GM12878 (cell line): ENCODE data around the gene CREB3L4. TPM values are rescaled to one million over a fixed set of nuclear protein-coding genes. Genes with fewer than 3 reads are reported as not detected.

Experiments
- BACH1 ChIP-seq: fragments of 450-650 bp; IDR thresholded peaks from 2 replicates; pipeline ENCODE4 v1.6.1; 2017; ENCODE audit warnings: mild to moderate bottlenecking, borderline replicate concordance
- BMI1 ChIP-seq: fragments of 450-650 bp; IDR thresholded peaks from 2 replicates; pipeline ENCODE4 v1.6.1; 2016; ENCODE audit warnings: mild to moderate bottlenecking, moderate library complexity, borderline replicate concordance
- CREB1 ChIP-seq: IDR thresholded peaks from 2 replicates; pipeline ENCODE4 v1.6.1; 2012; ENCODE audit warnings: low read depth, mild to moderate bottlenecking, inconsistent platforms
- CREM ChIP-seq: IDR thresholded peaks from 2 replicates; pipeline ENCODE4 v1.6.1; 2014; ENCODE audit warnings: antibody characterized with exemption, low read depth
- KLF5 ChIP-seq: fragments of 450-650 bp; IDR thresholded peaks from 2 replicates; pipeline ENCODE4 v1.6.1; 2014; ENCODE audit warnings: mild to moderate bottlenecking; ENCODE audit not compliant: partially characterized antibody
- MEF2A ChIP-seq: IDR thresholded peaks from 2 replicates; pipeline ENCODE4 v1.6.1; 2011; ENCODE audit warnings: low read depth, mild to moderate bottlenecking, low read length, moderate library complexity; ENCODE audit not compliant: insufficient read depth
- MYC ChIP-seq: IDR thresholded peaks from 2 replicates; pipeline ENCODE4 v1.6.1; 2011; ENCODE audit warnings: mild to moderate bottlenecking, low read length, moderate library complexity, inconsistent platforms; ENCODE audit not compliant: insufficient read depth, insufficient replicate concordance, insufficient read length, severe bottlenecking
- NFYB ChIP-seq: IDR thresholded peaks from 2 replicates; pipeline ENCODE4 v1.6.1; 2011; ENCODE audit warnings: low read depth, mild to moderate bottlenecking, low read length, improper control_type of control experiment, moderate library complexity; ENCODE audit not compliant: insufficient read depth
- NR2C1 ChIP-seq: fragments of 450-650 bp; IDR thresholded peaks from 2 replicates; pipeline ENCODE4 v1.6.1; 2017; ENCODE audit warnings: antibody characterized with exemption, mild to moderate bottlenecking, moderate library complexity
- POLR2AphosphoS5 ChIP-seq: IDR thresholded peaks from 2 replicates; pipeline ENCODE4 v1.6.1; 2011; ENCODE audit warnings: mild to moderate bottlenecking, low read length, inconsistent platforms
- RELA ChIP-seq: fragments of 450-650 bp; IDR thresholded peaks from 2 replicates; pipeline ENCODE4 v1.8.0; 2014; ENCODE audit warnings: borderline replicate concordance; ENCODE audit not compliant: partially characterized antibody
- SPI1 ChIP-seq: IDR thresholded peaks from 2 replicates; pipeline ENCODE4 v1.6.1; 2011; ENCODE audit warnings: low read depth, mild to moderate bottlenecking, low read length, moderate library complexity, borderline replicate concordance; ENCODE audit not compliant: insufficient read depth
- STAT1 ChIP-seq: fragments of 450-650 bp; conservative IDR thresholded peaks from 2 replicates; pipeline ENCODE4 v1.6.1; 2014; ENCODE audit warnings: antibody characterized with exemption, mild to moderate bottlenecking
- SUPT20H ChIP-seq: IDR thresholded peaks from 2 replicates; pipeline ENCODE4 v1.6.1; 2011; ENCODE audit warnings: low read depth, mild to moderate bottlenecking, low read length, moderate library complexity, borderline replicate concordance; ENCODE audit not compliant: control insufficient read depth
- TAF1 ChIP-seq: IDR thresholded peaks from 2 replicates; pipeline ENCODE4 v1.6.1; 2011; ENCODE audit warnings: mild to moderate bottlenecking, low read depth, low read length, borderline replicate concordance
- TCF12 ChIP-seq: IDR thresholded peaks from 2 replicates; pipeline ENCODE4 v1.6.1; 2011; ENCODE audit warnings: low read depth, mild to moderate bottlenecking, low read length
- WRNIP1 ChIP-seq: IDR thresholded peaks from 2 replicates; pipeline ENCODE4 v1.6.1; 2011; ENCODE audit warnings: low read depth, low read length, improper control_type of control experiment, borderline replicate concordance
- ZBED1 ChIP-seq: IDR thresholded peaks from 2 replicates; pipeline ENCODE4 v1.6.1; 2016; ENCODE audit warnings: borderline replicate concordance
- ZNF207 ChIP-seq: fragments of 450-650 bp; IDR thresholded peaks from 2 replicates; pipeline ENCODE4 v1.6.1; 2014; ENCODE audit warnings: antibody characterized with exemption, mild to moderate bottlenecking, borderline replicate concordance
- polyA plus RNA-seq, 11 experiments: library from polyadenylated mRNA; depleted of rRNA in 4 of 11; unstranded in 6 of 11; stranded (reverse) in 5 of 11; fragments of >200 nt; fragmentation: Nextera tagmentation in 4 of 11; fragmentation: Illumina TruSeq in 1 of 11; extraction: Ambion mirVana in 4 of 11; extraction: Trizol in 1 of 11; gene quantifications; 1 replicate in 1 of 11; 2 replicates in 10 of 11; pipeline versions ENCODE4 v1.2.1 to v1.2.3, GENCODE V29; 2011 to 2016; ENCODE audit warnings: inconsistent platforms in 2 of 11, missing spikeins in 2 of 11, low read depth in 1 of 11
- total RNA-seq, 4 experiments: library from RNA; depleted of rRNA in 3 of 4; stranded (reverse); fragments of >200 nt in 3 of 4; fragmentation: Illumina TruSeq in 1 of 4; extraction: Trizol in 1 of 4; gene quantifications; 2 replicates each; pipeline versions ENCODE4 v1.2.1 to v1.2.3, GENCODE V29; 2013 to 2021
- TF ChIP-seq, protein P1 (sequence below): fragments of 150-350 bp; IDR thresholded peaks from 2 replicates; pipeline ENCODE4 v1.6.1; 2016; ENCODE audit warnings: low read depth, low read length
- TF ChIP-seq, protein P2 (sequence below), 3 experiments: IDR thresholded peaks in 2 of 3; conservative IDR thresholded peaks in 1 of 3; 2 replicates each; pipeline ENCODE4 v1.5.1; 2011; ENCODE audit warnings: low read depth in 3 of 3, low read length in 3 of 3, mild to moderate bottlenecking in 3 of 3, control low read depth in 2 of 3, moderate library complexity in 2 of 3, inconsistent platforms in 1 of 3, mixed read lengths in 1 of 3; ENCODE audit not compliant: control insufficient read depth in 2 of 3, insufficient read depth in 1 of 3; ENCODE audit errors: extremely low read depth in 1 of 3
- TF ChIP-seq, protein P3 (sequence below): fragments of 150-350 bp; IDR thresholded peaks from 2 replicates; pipeline ENCODE4 v1.6.1; 2014; ENCODE audit warnings: mild to moderate bottlenecking, low read depth, low read length

The CREB3L4 gene
- total and polyA plus RNA-seq, 10 of the 15 experiments (the other 5 are each of a cell fraction or from before 2014, with no cell fraction given) = 9.7 to 14.0 (median 12.1) TPM

DNA sequence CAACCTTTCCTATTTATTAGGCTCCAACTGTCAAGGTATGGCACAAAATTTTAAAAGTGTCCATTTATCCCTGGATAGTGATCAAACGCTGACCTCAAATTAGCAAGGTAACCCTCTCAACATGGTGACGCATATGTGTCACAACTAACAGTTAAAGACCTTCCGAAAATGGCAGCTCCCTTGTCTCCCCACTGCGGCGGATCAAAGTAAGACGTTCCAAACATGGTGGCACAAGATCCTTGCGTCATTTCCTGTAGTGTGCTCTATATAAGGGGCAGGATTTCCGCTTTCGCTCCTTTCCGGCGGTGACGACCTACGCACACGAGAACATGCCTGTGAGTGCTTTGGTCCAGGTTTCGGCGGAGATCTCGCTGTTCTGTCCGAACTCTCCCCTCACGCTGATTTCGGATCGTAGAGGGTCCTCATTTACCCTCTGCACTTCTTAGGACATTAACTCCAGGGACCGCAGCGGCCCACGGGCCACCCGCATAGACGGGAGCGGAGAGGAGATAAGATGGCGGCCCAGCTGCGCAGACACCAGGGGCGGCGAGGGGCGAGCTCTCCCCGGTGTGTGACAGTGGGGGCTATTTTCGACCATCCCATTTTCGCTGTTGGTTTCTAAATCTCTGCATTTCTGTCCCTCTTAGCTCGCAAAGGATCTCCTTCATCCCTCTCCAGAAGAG, 22.9 kb downstream of the CREB3L4 start, which contains the start of gene RPS27 (continued):
- TF ChIP-seq ZNF207 = peak; percentile 75; the same call in 1 of the 2 replicates
- no peak; the same call in 1 of the 2 replicates for TF ChIP-seq STAT1
- peak; percentile 39 for TF ChIP-seq RELA
- TF ChIP-seq ZBED1 = peak; percentile 94
- TF ChIP-seq BMI1 = no peak
- TF ChIP-seq SUPT20H = no peak
- TF ChIP-seq KLF5 = peak; percentile 81
- TF ChIP-seq, protein P1, sequence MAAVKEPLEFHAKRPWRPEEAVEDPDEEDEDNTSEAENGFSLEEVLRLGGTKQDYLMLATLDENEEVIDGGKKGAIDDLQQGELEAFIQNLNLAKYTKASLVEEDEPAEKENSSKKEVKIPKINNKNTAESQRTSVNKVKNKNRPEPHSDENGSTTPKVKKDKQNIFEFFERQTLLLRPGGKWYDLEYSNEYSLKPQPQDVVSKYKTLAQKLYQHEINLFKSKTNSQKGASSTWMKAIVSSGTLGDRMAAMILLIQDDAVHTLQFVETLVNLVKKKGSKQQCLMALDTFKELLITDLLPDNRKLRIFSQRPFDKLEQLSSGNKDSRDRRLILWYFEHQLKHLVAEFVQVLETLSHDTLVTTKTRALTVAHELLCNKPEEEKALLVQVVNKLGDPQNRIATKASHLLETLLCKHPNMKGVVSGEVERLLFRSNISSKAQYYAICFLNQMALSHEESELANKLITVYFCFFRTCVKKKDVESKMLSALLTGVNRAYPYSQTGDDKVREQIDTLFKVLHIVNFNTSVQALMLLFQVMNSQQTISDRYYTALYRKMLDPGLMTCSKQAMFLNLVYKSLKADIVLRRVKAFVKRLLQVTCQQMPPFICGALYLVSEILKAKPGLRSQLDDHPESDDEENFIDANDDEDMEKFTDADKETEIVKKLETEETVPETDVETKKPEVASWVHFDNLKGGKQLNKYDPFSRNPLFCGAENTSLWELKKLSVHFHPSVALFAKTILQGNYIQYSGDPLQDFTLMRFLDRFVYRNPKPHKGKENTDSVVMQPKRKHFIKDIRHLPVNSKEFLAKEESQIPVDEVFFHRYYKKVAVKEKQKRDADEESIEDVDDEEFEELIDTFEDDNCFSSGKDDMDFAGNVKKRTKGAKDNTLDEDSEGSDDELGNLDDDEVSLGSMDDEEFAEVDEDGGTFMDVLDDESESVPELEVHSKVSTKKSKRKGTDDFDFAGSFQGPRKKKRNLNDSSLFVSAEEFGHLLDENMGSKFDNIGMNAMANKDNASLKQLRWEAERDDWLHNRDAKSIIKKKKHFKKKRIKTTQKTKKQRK = no peak
- TF ChIP-seq TCF12 = peak; percentile 87; the same call in 1 of the 2 replicates
- TF ChIP-seq TAF1 = peak; percentile 99
- TF ChIP-seq SPI1 = no peak
- peak; percentile 33; the same call in 1 of the 2 replicates for TF ChIP-seq MEF2A
- peak; percentile 84 for TF ChIP-seq BACH1
- TF ChIP-seq, protein P2, sequence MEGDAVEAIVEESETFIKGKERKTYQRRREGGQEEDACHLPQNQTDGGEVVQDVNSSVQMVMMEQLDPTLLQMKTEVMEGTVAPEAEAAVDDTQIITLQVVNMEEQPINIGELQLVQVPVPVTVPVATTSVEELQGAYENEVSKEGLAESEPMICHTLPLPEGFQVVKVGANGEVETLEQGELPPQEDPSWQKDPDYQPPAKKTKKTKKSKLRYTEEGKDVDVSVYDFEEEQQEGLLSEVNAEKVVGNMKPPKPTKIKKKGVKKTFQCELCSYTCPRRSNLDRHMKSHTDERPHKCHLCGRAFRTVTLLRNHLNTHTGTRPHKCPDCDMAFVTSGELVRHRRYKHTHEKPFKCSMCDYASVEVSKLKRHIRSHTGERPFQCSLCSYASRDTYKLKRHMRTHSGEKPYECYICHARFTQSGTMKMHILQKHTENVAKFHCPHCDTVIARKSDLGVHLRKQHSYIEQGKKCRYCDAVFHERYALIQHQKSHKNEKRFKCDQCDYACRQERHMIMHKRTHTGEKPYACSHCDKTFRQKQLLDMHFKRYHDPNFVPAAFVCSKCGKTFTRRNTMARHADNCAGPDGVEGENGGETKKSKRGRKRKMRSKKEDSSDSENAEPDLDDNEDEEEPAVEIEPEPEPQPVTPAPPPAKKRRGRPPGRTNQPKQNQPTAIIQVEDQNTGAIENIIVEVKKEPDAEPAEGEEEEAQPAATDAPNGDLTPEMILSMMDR (IDR thresholded peaks at IDR 0.05 in 2 of 3, conservative IDR thresholded peaks at IDR 0.05 in 1 of 3; ENCODE audit: control insufficient read depth in 2 of 3, extremely low read depth in 1 of 3, insufficient read depth in 1 of 3, low read depth in 3 of 3, low read length in 3 of 3) = no peak
- TF ChIP-seq NR2C1 = peak; percentile 88
- TF ChIP-seq CREB1 = peak; percentile 98
- TF ChIP-seq MYC = peak; percentile 69
- TF ChIP-seq POLR2AphosphoS5 = peak; percentile 100
- TF ChIP-seq, protein P3, sequence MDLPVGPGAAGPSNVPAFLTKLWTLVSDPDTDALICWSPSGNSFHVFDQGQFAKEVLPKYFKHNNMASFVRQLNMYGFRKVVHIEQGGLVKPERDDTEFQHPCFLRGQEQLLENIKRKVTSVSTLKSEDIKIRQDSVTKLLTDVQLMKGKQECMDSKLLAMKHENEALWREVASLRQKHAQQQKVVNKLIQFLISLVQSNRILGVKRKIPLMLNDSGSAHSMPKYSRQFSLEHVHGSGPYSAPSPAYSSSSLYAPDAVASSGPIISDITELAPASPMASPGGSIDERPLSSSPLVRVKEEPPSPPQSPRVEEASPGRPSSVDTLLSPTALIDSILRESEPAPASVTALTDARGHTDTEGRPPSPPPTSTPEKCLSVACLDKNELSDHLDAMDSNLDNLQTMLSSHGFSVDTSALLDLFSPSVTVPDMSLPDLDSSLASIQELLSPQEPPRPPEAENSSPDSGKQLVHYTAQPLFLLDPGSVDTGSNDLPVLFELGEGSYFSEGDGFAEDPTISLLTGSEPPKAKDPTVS = no peak
- peak; percentile 97 for TF ChIP-seq CREM
- no peak for TF ChIP-seq NFYB
- no peak; the same call in 1 of the 2 replicates for TF ChIP-seq WRNIP1
